Keratinocyte (primary cell): Measurements from ENCODE around the gene PPARA. TPM values are rescaled to one million over a fixed set of nuclear protein-coding genes. Genes with fewer than 3 reads are reported as not detected.

Source experiments
- DNase-seq: peaks from one replicate; pipeline ENCODE4 v3.0.0-alpha.2; 2011; ENCODE audit warnings: low read depth, missing footprints, low spot score
- FAIRE-seq: peaks from 2 replicates; lab custom pipeline; 2011; peaks lifted over from hg19 to GRCh38; lab: Jason Lieb, UNC
- H2AFZ ChIP-seq: 2 replicates; pipeline ENCODE4 v1.6.0; 2012; ENCODE audit warnings: low read length, control low read depth, inconsistent platforms; ENCODE audit not compliant: control insufficient read depth
- H3K27ac ChIP-seq: 2 replicates; pipeline ENCODE4 v1.5.1; 2011; ENCODE audit warnings: low read length; ENCODE audit not compliant: control insufficient read depth, insufficient read depth
- H3K27me3 ChIP-seq: 3 replicates; pipeline ENCODE4 v1.6.0; 2011; ENCODE audit warnings: low read length; ENCODE audit not compliant: control insufficient read depth, insufficient read depth; ENCODE audit errors: extremely low read depth
- H3K36me3 ChIP-seq, 2 experiments: 2 replicates in 1 of 2; 3 replicates in 1 of 2; pipeline ENCODE4 v1.5.1; 2011; ENCODE audit warnings: low read length in 2 of 2, mild to moderate bottlenecking in 1 of 2; ENCODE audit not compliant: control insufficient read depth in 2 of 2, insufficient read depth in 2 of 2; ENCODE audit errors: extremely low read depth in 1 of 2
- H3K4me1 ChIP-seq: 3 replicates; pipeline ENCODE4 v1.5.1; 2011; ENCODE audit warnings: low read length; ENCODE audit not compliant: control insufficient read depth, insufficient read depth; ENCODE audit errors: extremely low read depth
- H3K4me2 ChIP-seq: 3 replicates; pipeline ENCODE4 v1.6.0; 2011; ENCODE audit warnings: low read depth, low read length; ENCODE audit not compliant: control insufficient read depth, insufficient read depth; ENCODE audit errors: extremely low read depth
- H3K4me3 ChIP-seq, 3 experiments: fragments of 200-600 bp in 1 of 3; sonication (generic) in 1 of 3; 2 replicates in 2 of 3; 3 replicates in 1 of 3; pipeline ENCODE4 v1.5.1; 2011 to 2016; ENCODE audit warnings: low read length in 3 of 3, mild to moderate bottlenecking in 3 of 3, control low read depth in 2 of 3, inconsistent platforms in 1 of 3, low read depth in 1 of 3, mixed read lengths in 1 of 3, mixed run types in 1 of 3, moderate library complexity in 1 of 3; ENCODE audit not compliant: control insufficient read depth in 2 of 3, insufficient read depth in 2 of 3; ENCODE audit errors: extremely low read depth in 1 of 3
- H3K79me2 ChIP-seq: 2 replicates; pipeline ENCODE4 v1.6.0; 2012; ENCODE audit warnings: low read length; ENCODE audit not compliant: control insufficient read depth, insufficient read depth
- H3K9ac ChIP-seq: 3 replicates; pipeline ENCODE4 v1.6.0; 2011; ENCODE audit warnings: low read length; ENCODE audit not compliant: control insufficient read depth, insufficient read depth; ENCODE audit errors: extremely low read depth
- H3K9me1 ChIP-seq: 3 replicates; pipeline ENCODE4 v1.6.0; 2011; ENCODE audit warnings: low read length; ENCODE audit not compliant: control insufficient read depth, insufficient read depth; ENCODE audit errors: extremely low read depth
- H3K9me3 ChIP-seq: 2 replicates; pipeline ENCODE4 v1.5.1; 2012; ENCODE audit warnings: low read depth, low read length; ENCODE audit not compliant: control insufficient read depth
- H4K20me1 ChIP-seq: 3 replicates; pipeline ENCODE4 v1.6.0; 2011; ENCODE audit warnings: low read length; ENCODE audit not compliant: control insufficient read depth, insufficient read depth; ENCODE audit errors: extremely low read depth
- CTCF ChIP-seq, 3 experiments: IDR thresholded peaks in 1 of 3; conservative IDR thresholded peaks in 1 of 3; optimal IDR thresholded peaks in 1 of 3; 2 replicates in 2 of 3; 3 replicates in 1 of 3; pipeline versions ENCODE3 to v1.5.1; 2011; ENCODE audit warnings: low read length in 3 of 3, mild to moderate bottlenecking in 3 of 3, moderate library complexity in 2 of 3, control low read depth in 1 of 3, inconsistent platforms in 1 of 3; ENCODE audit not compliant: insufficient read depth in 2 of 3; ENCODE audit errors: extremely low read depth in 1 of 3
- EZH2 ChIP-seq: IDR thresholded peaks from one replicate; pipeline ENCODE4 v1.6.1; 2012; ENCODE audit warnings: inconsistent platforms, mild to moderate bottlenecking, low read length, moderate library complexity
- dilution Hi-C: fragments of 300-500 bp; cut with MboI; formaldehyde crosslinking; loops from one replicate; pipeline ENCODE4 v1.7.0; 2020; ENCODE audit warnings: low sequenced_read_pairs; ENCODE audit not compliant: extremely low pct_ligation_motif_present
- polyA plus RNA-seq, 5 experiments: library from polyadenylated mRNA; depleted of rRNA in 3 of 5; stranded (reverse) in 3 of 5; stranded (forward) in 1 of 5; unstranded in 1 of 5; fragments of >200 nt; gene quantifications; 1 replicate in 1 of 5; 2 replicates in 3 of 5; 3 replicates in 1 of 5; pipeline versions ENCODE4 v1.2.1 to v1.2.3, GENCODE V29; 2011 to 2012; ENCODE audit warnings: missing spikeins in 2 of 5, low read depth in 1 of 5, low replicate concordance in 1 of 5

The PPARA gene
- polyA plus RNA-seq, 1 donor (not counting 4 experiments of a cell fraction or from before 2014, with no cell fraction given) = 4.9 TPM

- Histone ChIP-seq H4K20me1 (no peaks in the 10 kb centered on the region), H3K79me2 (no peaks in the 10 kb centered on the region), H3K27ac (no peak overlapping the region), H3K9me1 (no peaks in the 10 kb centered on the region), H3K36me3 (peaks cover 0 to 4% of the 10 kb centered on the region in 2 experiments), H3K4me2 (no peak overlapping the region), H3K9me3 (no peaks in the 10 kb centered on the region), H3K4me1 (peaks cover 3% of the 10 kb centered on the region), H3K9ac (no peak overlapping the region), H3K27me3 (no peaks in the 10 kb centered on the region), H3K4me3 (no peak overlapping the region), H2AFZ (no peak overlapping the region)
- no peak for FAIRE-seq
- no peak for DNase-seq
- TF ChIP-seq EZH2 (no peak), CTCF (optimal IDR thresholded peaks at IDR 0.05 in 1 of 3, IDR thresholded peaks at IDR 0.05 in 1 of 3, conservative IDR thresholded peaks at IDR 0.05 in 1 of 3; ENCODE audit: extremely low read depth in 1 of 3, insufficient read depth in 2 of 3, low read length in 3 of 3) (no peak)
- dilution Hi-C loops = loop anchor here (5.0 kb wide), 1 partner anchor 97 kb away; no protein-coding TSS in a partner anchor
These were observed 94.4 kb downstream of the PPARA start for GRCh38 chr22:46244771-46245170.

- TF ChIP-seq CTCF (optimal IDR thresholded peaks at IDR 0.05 in 1 of 3, IDR thresholded peaks at IDR 0.05 in 1 of 3, conservative IDR thresholded peaks at IDR 0.05 in 1 of 3; ENCODE audit: extremely low read depth in 1 of 3, insufficient read depth in 2 of 3, low read length in 3 of 3) (peak in 1 of 3 experiments; percentile 3), EZH2 (no peak)
These were observed 95.2 kb downstream of the PPARA start for GRCh38 chr22:46245511-46245910.

More at GRCh38 chr22:46245511-46245910, 95.2 kb downstream of the PPARA start:
- dilution Hi-C loops = no loop called here
- H3K4me1 ChIP-seq = peaks cover 3% of the 10 kb centered on the region
- no peak overlapping the region for H3K4me3 ChIP-seq
- H3K36me3 ChIP-seq = peaks cover 0 to 4% of the 10 kb centered on the region in 2 experiments
- H3K27me3 ChIP-seq = no peaks in the 10 kb centered on the region
- no peaks in the 10 kb centered on the region for H3K9me3 ChIP-seq
- no peaks in the 10 kb centered on the region for H3K79me2 ChIP-seq
- H3K27ac ChIP-seq = no peak overlapping the region
- FAIRE-seq (no peak), DNase-seq (no peak)
- no peak overlapping the region for H3K9ac ChIP-seq
- H2AFZ ChIP-seq = no peak overlapping the region
- no peaks in the 10 kb centered on the region for H3K9me1 ChIP-seq
- H3K4me2 ChIP-seq = no peak overlapping the region
- no peaks in the 10 kb centered on the region for H4K20me1 ChIP-seq
